Stimulated activated CD4-positive, alpha-beta T cell treated with anti-CD3 and anti-CD28 coated beads, TNF-alpha, amount 100 ng/mL, for 1 hour (primary cell): ENCODE data around the gene ITPR2.
"Not testable (repeated sequence)": the region's sequence is repeated elsewhere in the genome, so short reads cannot be mapped to it uniquely, and the experiment has no call there.

Experiments
- DNase-seq, 3 donors: peaks; one replicate each; pipeline ENCODE4 v3.0.0-alpha.2; 2020; ENCODE audit warnings: low read depth in 3 of 3, low spot score in 1 of 3

Gene ITPR2

DNA sequence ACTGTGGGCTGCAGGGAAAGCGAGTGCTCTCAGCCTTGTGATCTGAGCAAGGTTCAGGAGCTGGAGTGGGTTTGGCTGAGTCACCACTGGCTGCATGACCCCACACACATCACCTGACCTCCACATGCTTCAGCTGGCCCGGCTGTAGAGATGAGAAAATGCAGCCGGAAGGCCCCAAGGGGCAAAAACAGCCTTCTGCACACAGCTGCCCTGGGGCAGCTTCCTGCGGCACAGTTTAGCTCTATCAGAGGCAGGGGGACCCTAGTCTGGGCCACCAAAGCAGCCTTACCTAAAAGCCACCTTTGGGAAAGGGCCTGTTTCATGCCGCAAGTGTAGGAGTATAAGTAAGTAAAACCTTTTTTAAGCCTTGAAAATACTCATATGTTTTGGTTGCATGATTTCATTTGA is 514.3 kb downstream of the ITPR2 start:
- no peak for DNase-seq

DNA sequence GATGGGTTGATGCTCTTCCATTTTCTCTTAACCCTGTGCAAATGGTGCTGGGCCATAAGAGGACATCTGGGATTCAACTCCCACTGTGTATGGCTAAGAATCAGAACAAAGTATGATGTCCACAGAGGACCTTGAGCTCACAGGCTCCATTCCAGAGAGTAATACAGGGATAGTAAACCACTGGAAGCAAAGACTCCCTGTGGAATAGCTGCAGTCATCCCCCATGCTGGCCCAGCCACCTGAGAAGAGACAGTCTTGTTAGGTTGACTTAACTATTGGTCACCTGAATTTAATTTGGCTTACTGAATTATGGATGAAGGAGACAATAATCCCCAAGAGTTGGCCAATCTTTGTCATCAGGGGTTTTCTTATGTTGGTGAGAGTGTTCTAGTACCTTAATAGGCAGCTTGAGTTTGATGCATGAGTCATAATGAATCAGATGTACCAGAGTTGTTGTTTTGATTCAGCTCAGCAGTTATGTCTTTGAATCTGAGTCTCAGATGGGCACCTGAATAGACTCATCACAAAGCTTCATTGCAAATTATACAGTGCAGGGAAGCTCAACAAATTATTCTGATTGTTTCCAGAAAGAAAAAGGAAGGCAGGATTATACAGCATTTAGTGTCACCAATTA is 514.9 kb downstream of the ITPR2 start:
- DNase-seq = no peak

- DNase-seq = not testable (repeated sequence)
Measured at GRCh38 chr12:26314103-26314502, 518.9 kb downstream of the ITPR2 start.

GRCh38 chr12:26310489-26310888 is 522.5 kb downstream of the ITPR2 start:
- not testable (repeated sequence) for DNase-seq

DNA sequence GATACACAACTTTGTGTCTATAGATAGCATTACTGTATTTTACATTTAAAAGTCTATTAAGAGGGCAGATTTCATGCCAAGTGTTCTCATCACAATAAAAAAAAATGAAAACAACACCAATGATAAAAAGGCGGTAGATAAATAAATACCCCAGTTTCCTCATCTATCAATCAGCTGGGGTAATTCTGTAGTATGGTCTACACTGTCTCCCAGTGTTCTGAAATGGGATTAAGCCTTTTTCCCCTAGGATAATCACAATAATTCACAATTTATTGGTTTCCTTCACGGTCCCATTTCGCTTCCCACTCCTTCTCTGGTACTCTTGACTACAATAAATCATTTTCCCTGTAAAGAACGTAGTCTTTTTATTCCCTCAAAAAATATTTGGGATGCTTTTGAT is 523.4 kb downstream of the ITPR2 start:
- no peak for DNase-seq

GRCh38 chr12:26304273-26304672 is 528.7 kb downstream of the ITPR2 start:
- DNase-seq = no peak

- DNase-seq = no peak
Measured at GRCh38 chr12:26303418-26303817, 529.6 kb downstream of the ITPR2 start.

- DNase-seq = no peak
Measured at GRCh38 chr12:26302776-26303175, 530.2 kb downstream of the ITPR2 start.

- DNase-seq = no peak
Measured at GRCh38 chr12:26299751-26300150, 533.2 kb downstream of the ITPR2 start.

- no peak for DNase-seq
Measured at GRCh38 chr12:26298785-26299621, 534.0 kb downstream of the ITPR2 start.

DNA sequence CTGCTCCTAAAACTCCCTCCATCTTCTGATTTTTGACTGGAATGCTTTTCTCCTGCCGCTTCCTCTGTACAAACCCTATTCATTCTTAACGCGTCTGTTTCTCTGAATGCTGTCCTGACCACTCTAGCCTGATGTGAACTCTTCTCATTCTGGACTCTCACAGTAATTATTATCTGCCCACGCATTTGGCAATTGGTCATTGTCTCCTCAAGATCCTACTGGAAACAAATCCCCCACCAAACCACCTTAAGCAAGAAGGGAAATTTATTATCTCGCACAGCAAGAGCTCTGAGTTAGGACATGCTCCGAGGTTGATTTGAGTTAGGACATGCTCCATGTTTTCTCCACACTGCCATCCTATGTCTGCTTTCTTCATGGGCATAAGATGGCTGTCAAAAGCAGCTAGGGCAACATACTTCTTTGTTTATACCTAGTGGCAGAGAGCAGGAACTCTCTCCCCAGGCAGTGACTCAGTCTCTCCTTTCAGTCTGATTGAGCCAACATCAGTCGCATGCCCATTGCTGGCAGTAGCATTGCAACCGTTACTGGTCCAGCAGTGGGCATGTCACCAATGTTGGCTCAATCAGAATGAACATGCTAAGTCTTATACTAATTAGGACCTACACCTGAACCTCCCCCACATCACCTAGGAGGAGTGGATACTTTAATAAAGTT is 535.5 kb downstream of the ITPR2 start:
- no peak for DNase-seq

- DNase-seq = no peak
Measured at GRCh38 chr12:26295001-26295400, 538.0 kb downstream of the ITPR2 start.

- no peak for DNase-seq
Measured at GRCh38 chr12:26293612-26294011, 539.4 kb downstream of the ITPR2 start.

DNA sequence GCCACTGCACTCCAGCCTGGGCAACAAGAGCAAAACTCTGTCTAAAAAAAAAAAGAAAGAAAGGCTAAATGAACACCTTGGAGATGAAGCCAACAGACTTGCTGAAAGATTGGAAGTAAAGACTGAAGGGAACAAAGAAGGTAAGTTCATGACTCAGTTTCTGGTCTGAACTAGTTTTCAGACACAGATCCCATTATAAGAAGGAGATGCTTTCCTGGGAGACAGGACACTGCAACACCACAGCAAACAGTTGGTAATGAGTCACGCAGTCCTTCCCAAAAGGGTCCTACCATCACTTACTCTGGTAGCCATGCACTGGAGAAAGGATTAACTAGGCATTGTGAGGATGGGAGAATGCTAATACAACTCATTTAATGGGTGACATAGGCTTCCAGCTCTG is 540.4 kb downstream of the ITPR2 start:
- DNase-seq = no peak

GRCh38 chr12:26290565-26290964 is 542.4 kb downstream of the ITPR2 start:
- DNase-seq = no peak

- DNase-seq = no peak
Measured at GRCh38 chr12:26287671-26288381, 545.2 kb downstream of the ITPR2 start.
